ENCODE measurements around the gene ANGEL2. TPM values are rescaled to one million over a fixed set of nuclear protein-coding genes. Genes with fewer than 3 reads are reported as not detected.
"Not testable (repeated sequence)": the region's sequence is repeated elsewhere in the genome, so short reads cannot be mapped to it uniquely, and the experiment has no call there.

The ANGEL2 gene
- total RNA-seq, 1 donor from 2014 or later: 16.0 TPM

GRCh38 chr1:213017447-213018273 lies 2.0 kb upstream of the ANGEL2 start:
- ATAC-seq: no peak

- no peak for ATAC-seq
Measured at GRCh38 chr1:213014642-213015041, 1.0 kb downstream of the ANGEL2 start.

DNA sequence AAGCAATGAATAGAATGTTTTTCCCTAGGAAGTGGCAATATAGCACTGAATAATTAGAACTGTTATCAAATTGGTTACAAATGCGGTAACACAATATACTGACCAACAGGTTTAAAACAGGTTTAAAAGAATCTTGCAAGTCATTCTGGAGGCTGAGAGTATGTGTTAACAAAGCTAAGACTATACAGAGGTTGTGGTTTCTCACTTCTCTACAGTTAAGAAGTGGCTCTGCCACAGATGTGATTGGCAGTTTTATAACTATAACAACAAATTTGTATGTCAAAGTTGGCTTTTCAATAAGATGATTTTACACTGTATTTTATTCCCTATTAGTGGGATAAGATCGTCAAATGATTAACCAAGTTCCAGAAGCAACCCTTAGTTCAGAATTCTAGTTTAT lies 7.1 kb downstream of the ANGEL2 start:
- ATAC-seq: no peak

DNA sequence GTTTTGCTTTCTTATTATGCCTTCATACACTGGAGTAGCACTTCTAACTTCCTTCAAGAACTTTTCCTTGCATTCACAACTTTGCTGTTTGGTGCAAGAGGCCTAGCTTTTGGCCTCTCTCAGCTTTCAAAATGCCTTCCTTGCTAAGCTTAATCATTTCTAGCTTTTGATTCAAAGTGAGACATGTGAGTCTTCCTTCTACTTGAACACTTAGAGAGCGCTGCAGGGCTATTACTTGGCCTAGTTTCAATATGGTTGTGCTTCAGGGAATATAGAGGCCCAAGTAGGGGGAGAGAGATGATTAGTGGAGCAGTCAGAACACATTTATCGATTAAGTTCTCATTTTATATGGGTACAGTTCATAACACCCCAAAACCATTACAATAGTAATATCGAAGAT lies 12.4 kb downstream of the ANGEL2 start:
- ATAC-seq: no peak

DNA sequence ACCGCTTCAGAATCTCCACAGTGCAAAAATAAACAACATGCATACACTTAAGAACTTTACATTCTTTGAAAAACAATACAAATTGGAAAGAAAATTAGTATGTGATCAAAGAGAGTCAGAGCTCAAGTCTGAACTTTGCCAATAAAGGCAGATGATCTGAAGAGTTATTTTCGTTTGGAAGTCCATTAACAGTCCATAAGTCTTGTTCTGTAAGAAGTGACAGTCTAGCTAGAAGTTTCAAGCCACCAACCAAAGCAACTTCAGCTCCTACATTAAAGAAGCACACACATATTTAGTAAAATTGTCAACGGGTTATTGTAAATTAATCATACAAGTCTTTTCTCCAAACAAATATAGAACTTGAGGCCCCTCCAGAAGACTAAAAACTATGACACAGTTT lies 20.7 kb downstream of the ANGEL2 start:
- no peak for ATAC-seq

DNA sequence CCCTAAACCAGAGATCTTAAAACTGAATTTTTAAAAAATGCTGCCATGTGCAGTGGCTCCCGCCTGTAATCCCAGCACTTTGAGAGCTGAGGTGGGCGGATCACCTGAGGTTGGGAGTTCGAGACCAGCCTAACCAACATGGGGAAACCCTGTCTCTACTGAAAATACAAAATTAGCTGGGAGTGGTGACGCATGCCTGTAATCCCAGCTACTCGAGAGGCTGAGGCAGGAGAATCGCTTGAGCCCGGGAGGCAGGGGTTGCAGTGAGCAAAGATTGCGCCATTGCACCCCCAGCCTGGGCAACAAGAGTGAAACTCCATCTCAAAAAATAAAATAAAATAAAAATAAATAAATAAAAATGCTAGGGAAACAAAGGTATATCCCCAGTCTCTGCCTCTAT lies 21.7 kb downstream of the ANGEL2 start:
- not testable (repeated sequence) for ATAC-seq

DNA sequence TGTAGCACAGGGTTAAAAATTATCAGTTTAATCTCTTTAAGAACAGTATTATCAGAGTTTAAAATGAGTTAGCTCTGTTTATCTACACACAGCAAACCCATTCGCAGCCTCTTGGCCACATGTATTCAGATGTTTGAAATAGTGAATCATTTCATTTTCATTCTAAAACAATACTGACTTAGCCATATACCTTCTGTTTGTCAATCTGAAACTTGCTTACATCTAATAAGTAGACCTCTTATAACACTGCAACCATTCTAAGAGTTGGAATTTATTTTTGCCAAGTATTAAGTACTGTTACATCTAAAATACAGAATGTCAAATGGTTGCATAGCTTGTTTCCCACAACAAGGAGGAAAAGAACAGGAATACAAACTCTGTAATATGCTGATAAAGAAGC lies 25.4 kb downstream of the ANGEL2 start:
- no peak for ATAC-seq

GRCh38 chr1:212987702-212988322 lies 27.9 kb downstream of the ANGEL2 start:
- peak; percentile 22 for ATAC-seq

DNA sequence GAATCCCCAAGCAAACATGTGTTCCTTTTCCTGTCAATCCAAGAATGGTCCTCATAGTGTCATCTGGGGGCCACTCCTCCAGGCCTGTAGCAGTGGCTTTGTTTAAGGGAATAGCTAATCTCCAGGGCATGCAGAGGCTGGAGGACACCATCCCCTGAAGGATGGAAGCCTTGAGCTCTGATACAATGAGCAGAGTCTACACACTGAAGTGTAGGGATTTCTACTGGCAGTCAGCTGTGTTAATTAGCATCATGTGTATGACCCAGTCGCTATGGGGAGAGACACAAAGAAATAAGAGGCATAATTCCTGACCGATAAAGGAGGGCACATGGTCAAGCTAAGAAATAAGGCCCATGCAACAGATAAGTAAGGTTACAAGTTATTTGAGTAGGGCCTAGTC lies 29.1 kb downstream of the ANGEL2 start:
- no peak for ATAC-seq

- ATAC-seq: no peak
Measured at GRCh38 chr1:212984522-212985291, 31.0 kb downstream of the ANGEL2 start.

- no peak for ATAC-seq
Measured at GRCh38 chr1:212983482-212983881, 32.2 kb downstream of the ANGEL2 start.

DNA sequence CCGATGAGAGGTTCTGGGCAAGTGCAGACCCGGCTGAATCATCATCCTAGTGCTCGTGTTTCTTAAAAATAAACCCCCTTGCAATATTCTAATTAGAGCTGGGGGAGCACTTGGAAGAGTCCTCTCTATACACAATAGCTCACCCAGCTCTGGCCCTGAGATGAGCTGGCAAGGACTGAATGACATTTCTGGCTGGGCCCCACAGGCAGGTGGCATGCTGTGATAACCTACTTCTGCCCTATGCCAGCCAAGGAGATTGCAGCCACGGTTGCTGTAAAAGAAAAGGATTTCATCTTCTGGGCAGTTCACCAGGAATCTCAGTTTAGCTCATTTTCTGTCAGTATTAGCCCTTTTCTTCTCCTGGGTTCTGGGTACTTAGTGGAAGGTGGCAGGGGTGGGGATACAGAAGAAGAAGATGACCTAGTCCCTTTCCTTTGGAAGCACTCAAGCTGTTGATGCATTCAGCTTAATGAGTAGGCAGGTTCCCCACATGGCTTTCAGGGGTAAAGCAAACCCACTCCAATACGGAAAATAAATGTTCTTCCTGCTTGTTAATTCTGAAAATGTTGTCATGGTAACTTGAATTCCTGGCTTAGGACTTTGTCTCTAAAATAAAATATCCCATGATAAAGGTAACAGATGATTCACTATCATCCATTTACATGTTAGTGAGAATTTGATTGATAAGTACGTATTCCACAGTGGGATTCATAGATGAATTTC lies 33.1 kb downstream of the ANGEL2 start:
- no peak for ATAC-seq

GRCh38 chr1:212981571-212982328 lies 33.9 kb downstream of the ANGEL2 start:
- ATAC-seq: peak; percentile 25

GRCh38 chr1:212981025-212981495 lies 34.6 kb downstream of the ANGEL2 start:
- peak; percentile 27 for ATAC-seq

- ATAC-seq: no peak
Measured at GRCh38 chr1:212980123-212980785, 35.4 kb downstream of the ANGEL2 start.

DNA sequence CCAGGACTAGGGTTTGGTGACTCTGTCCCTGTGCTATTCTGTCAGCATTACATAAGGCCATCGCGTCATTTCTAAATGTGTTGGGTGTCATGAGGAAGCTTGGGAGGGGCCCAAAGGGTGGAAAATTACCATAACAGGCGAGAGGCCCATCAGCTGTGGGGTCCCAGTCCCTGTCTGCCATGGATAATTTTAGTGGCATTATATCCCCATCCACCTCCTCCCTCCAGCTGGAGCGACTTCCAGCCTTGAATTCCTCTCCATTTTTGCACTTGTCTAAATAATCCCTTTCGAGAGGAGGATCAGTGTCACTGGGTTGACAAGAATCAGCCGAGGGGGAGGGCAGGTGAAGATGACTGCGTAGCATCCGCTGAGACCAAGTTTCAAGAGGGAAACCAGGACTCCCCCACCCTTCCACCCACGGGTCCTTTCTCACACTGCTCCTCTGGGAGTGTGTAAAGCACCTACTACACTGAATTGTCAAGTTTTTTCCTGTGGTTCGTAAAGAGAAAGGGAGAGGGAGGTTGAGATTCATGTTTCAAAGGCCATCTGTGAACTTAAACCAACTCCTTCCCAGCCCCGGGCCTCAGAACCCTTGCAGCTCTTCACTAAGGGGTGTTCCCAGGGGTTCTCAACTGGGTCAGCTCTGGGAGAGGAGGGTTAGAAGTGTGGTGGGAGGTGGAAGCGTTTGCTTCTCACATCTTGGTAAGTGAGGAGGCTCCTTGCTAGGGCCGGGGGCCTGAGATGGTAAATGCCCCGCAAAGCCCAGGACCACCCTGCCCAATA lies 36.1 kb downstream of the ANGEL2 start:
- no peak for ATAC-seq

DNA sequence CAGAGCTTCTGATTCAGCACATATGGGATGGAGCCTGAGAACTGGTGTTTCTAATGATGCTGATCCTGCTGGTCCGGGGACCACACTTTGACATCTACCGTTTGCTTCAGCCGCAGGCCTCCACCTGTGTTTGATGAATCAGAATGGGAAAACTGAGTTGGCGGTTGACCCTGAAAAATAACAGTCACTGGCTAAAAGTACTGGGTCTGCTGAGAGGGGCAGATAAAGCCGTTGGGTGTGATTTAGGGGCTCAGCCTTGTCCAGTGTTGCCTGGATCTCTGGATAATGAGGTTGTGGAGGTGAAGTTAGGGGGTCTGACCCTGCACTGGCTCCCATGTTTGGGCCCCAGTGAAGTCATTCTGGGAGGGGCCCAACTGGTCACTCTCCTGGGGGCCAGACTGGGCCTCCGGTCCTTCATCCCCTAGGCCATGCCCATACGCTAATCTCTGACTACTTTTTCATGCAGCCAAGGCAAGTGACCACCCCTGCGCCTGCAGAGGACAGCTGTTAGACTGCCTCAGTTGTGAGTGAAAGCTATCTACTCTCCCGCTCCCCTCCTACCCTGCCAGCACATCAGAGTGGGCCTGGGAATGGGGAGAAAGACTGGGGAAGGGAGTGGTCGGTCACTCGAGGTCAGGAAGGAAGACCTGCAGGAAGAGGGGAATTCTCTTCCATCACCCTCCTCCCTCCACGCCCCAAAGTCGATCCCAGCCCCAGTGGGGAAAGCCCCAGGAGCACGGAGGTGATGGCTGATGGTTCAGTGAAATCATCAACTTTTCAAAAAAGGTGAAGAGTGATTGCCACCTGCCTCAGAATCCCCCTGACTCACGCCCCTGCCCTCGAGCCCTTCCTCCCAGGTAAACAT lies 37.7 kb downstream of the ANGEL2 start:
- no peak for ATAC-seq

GRCh38 chr1:212976586-212976985 lies 39.1 kb downstream of the ANGEL2 start:
- no peak for ATAC-seq
